Thyroid gland (tissue), 4 donors: ENCODE data around the gene RPL15. TPM values are rescaled to one million over a fixed set of nuclear protein-coding genes. Genes with fewer than 3 reads are reported as not detected.
"Not testable (repeated sequence)": the region's sequence is repeated elsewhere in the genome, so short reads cannot be mapped to it uniquely, and the experiment has no call there.

Experiments
- DNase-seq, 2 donors: peaks; one replicate each; pipeline ENCODE4 v3.0.0-alpha.2; 2019
- H3K27ac ChIP-seq, 3 donors: fragments of 200-600 bp; sonication (generic); 1 replicate in 2 of 3; 2 replicates in 1 of 3; pipeline ENCODE4 v1.5.1; 2016 to 2019; ENCODE audit warnings: mild to moderate bottlenecking in 1 of 3, moderate library complexity in 1 of 3
- H3K27me3 ChIP-seq: fragments of 200-600 bp; sonication (generic); one replicate; pipeline ENCODE4 v1.5.1; 2019
- H3K36me3 ChIP-seq, 2 donors: fragments of 200-600 bp; sonication (generic); one replicate each; pipeline ENCODE4 v1.5.1; 2016 to 2019
- H3K4me1 ChIP-seq, 2 donors: fragments of 200-600 bp; sonication (generic); one replicate each; pipeline ENCODE4 v1.5.1; 2017 to 2019
- H3K4me3 ChIP-seq, 3 donors: fragments of 200-600 bp; sonication (generic); replicated peaks in 1 of 3; 1 replicate in 2 of 3; 2 replicates in 1 of 3; pipeline ENCODE4 v1.5.1; 2016; ENCODE audit warnings: mild to moderate bottlenecking in 1 of 3
- H3K9me3 ChIP-seq: fragments of 200-600 bp; sonication (generic); one replicate; pipeline ENCODE4 v1.5.1; 2017
- CTCF ChIP-seq, 6 experiments: fragments of 200-600 bp in 3 of 6; fragments of 450-650 bp in 3 of 6; sonication (generic) in 3 of 6; IDR thresholded peaks; one replicate each; pipeline ENCODE4 v1.5.1; 2016 to 2019; ENCODE audit warnings: antibody characterized with exemption in 6 of 6, mild to moderate bottlenecking in 2 of 6, inconsistent platforms in 1 of 6, moderate library complexity in 1 of 6
- POLR2A ChIP-seq, 2 donors: fragments of 450-650 bp; IDR thresholded peaks; one replicate each; pipeline ENCODE4 v1.6.1; 2017; ENCODE audit warnings: antibody characterized with exemption in 2 of 2, mild to moderate bottlenecking in 2 of 2, moderate library complexity in 1 of 2
- WGBS, 2 donors: methylation state at CpG; one replicate each; pipeline ENCODE4 v1.1.5; 2017; 5-methylcytosine and 5-hydroxymethylcytosine counted together
- intact Hi-C: fragments of 100-400 bp; cut with DNase I; formaldehyde crosslinking; loops from one replicate; pipeline ENCODE4 v1.15.1; 2023
- total RNA-seq, 4 donors: library from RNA; depleted of rRNA; stranded (reverse); fragments of >200 nt; gene quantifications; one replicate each; pipeline ENCODE4 v1.2.3, GENCODE V29; 2016

The RPL15 gene
- total RNA-seq, 4 donors from 2014 or later, result 1,700 to 2,512 (median 2,310) TPM

DNA sequence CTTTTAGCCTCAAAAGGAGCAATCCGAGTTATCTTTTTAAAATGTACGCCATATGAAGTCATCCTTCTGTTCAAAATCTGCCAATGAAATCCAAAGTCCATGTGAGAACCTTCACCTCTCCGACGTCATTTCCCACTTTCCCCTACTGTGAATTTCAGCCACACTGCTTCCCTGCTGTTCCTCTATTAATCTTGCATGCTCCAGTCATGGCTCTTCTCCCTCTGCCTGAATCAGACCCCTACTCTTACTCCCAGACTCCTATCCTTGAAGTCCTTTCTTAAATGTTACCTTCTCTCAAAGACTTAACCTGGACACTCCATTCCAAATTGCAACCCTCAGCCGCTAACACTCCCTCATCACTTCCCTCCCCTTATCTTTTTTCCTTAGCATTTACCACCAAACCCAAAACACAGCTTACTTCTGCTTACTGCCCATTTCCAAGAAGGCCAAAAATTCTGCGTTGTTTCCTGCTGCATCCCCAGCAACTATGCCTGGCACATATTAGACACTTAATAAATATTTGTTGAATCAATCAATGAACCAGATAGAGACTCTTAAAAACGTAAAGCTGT, 1.3 kb upstream of the RPL15 start:
- intact Hi-C loops, result loop anchor here (2.0 kb wide), 1 partner anchor 31 kb away; no protein-coding TSS in a partner anchor
- Histone ChIP-seq H3K27ac (no peak overlapping the region), H3K36me3 (peaks cover 16 to 18% of the 10 kb centered on the region in 2 donors), H3K27me3 (no peaks in the 10 kb centered on the region), H3K9me3 (no peaks in the 10 kb centered on the region), H3K4me3 (peak overlapping the region in 2 of 3 donors; percentile 50 to 73), H3K4me1 (peaks cover 27 to 34% of the 10 kb centered on the region in 2 donors)
- no peak for DNase-seq
- 70 to 71% methylated on average over 7 of the region's 7 CpGs for WGBS, 2 donors
- TF ChIP-seq POLR2A (IDR thresholded peaks at IDR 0.05) (no peak), CTCF (IDR thresholded peaks at IDR 0.05) (no peak)

- peaks cover 16 to 18% of the 10 kb centered on the region in 2 donors for H3K36me3 ChIP-seq
- DNase-seq, result no peak
- peak overlapping the region; percentile 50 to 75 (median 73) for H3K4me3 ChIP-seq
- WGBS, 2 donors, result 4 to 7% methylated on average over 16 to 37 of the region's 48 CpGs
- no peaks in the 10 kb centered on the region for H3K27me3 ChIP-seq
- no peaks in the 10 kb centered on the region for H3K9me3 ChIP-seq
- peaks cover 27 to 34% of the 10 kb centered on the region in 2 donors for H3K4me1 ChIP-seq
- no peak for TF ChIP-seq CTCF (IDR thresholded peaks at IDR 0.05)
- TF ChIP-seq POLR2A (IDR thresholded peaks at IDR 0.05), result no peak
- intact Hi-C loops, result loop anchor here (2.0 kb wide), 1 partner anchor 30 kb away; no protein-coding TSS in a partner anchor
- peak overlapping the region; percentile 14 to 98 (median 94) for H3K27ac ChIP-seq
Measured at GRCh38 chr3:23916152-23916885, 613 bp upstream of the RPL15 start.

- Histone ChIP-seq H3K4me1 (peaks cover 27 to 34% of the 10 kb centered on the region in 2 donors), H3K4me3 (peak overlapping the region; percentile 51 to 90 (median 73)), H3K27ac (peak overlapping the region; percentile 94 to 98 (median 96)), H3K36me3 (peaks cover 16 to 18% of the 10 kb centered on the region in 2 donors)
- DNase-seq, result peak in 1 of 2 donors; percentile 70
- WGBS, 2 donors, result 0 to 2% methylated on average over 21 of the region's 21 CpGs
- H3K27me3 ChIP-seq, H3K9me3 ChIP-seq: not testable (repeated sequence)
- intact Hi-C loops, result loop anchor here (2.0 kb wide), 1 partner anchor 29 kb away; no protein-coding TSS in a partner anchor
Measured at GRCh38 chr3:23917679-23918303, 859 bp downstream of the RPL15 start.

- DNase-seq, H3K27me3 ChIP-seq, intact Hi-C loops, H3K9me3 ChIP-seq: not testable (repeated sequence)
- peaks cover 27 to 35% of the 10 kb centered on the region in 2 donors for H3K4me1 ChIP-seq
- WGBS, 2 donors, result 25 to 26% methylated on average over 12 of the region's 12 CpGs
- peaks cover 16 to 18% of the 10 kb centered on the region in 2 donors for H3K36me3 ChIP-seq
- H3K27ac ChIP-seq, result peak overlapping the region; percentile 94 to 98 (median 96)
- peak overlapping the region; percentile 51 to 90 (median 73) for H3K4me3 ChIP-seq
Measured at GRCh38 chr3:23918331-23918730, 1.4 kb downstream of the RPL15 start.

DNA sequence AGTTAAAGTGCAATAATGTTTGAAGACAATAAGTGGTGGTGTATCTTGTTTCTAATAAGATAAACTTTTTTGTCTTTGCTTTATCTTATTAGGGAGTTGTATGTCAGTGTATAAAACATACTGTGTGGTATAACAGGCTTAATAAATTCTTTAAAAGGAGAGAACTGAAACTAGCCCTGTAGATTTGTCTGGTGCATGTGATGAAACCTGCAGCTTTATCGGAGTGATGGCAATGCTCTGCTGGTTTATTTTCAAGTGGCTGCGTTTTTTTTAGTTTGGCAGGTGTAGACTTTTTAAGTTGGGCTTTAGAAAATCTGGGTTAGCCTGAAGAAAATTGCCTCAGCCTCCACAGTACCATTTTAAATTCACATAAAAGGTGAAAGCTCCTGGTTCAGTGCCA, 2.7 kb downstream of the RPL15 start:
- H3K27me3 ChIP-seq, result no peaks in the 10 kb centered on the region
- WGBS, 2 donors, result 39 to 43% methylated on average over 2 of the region's 2 CpGs
- no peaks in the 10 kb centered on the region for H3K9me3 ChIP-seq
- TF ChIP-seq CTCF (IDR thresholded peaks at IDR 0.05), result no peak
- TF ChIP-seq POLR2A (IDR thresholded peaks at IDR 0.05), result no peak
- peaks cover 16 to 18% of the 10 kb centered on the region in 2 donors for H3K36me3 ChIP-seq
- DNase-seq, result no peak
- intact Hi-C loops, result no loop called here
- H3K27ac ChIP-seq, result no peak overlapping the region
- no peak overlapping the region for H3K4me3 ChIP-seq
- peaks cover 31 to 34% of the 10 kb centered on the region in 2 donors for H3K4me1 ChIP-seq
